GM18526 (cell line): ENCODE results near the gene PLEKHG3.

Experiments
- POLR2A ChIP-seq: IDR thresholded peaks from 3 replicates; pipeline ENCODE4 v1.6.1; 2011; ENCODE audit not compliant: insufficient read length; ENCODE audit errors: extremely low read depth

PLEKHG3 gene

DNA sequence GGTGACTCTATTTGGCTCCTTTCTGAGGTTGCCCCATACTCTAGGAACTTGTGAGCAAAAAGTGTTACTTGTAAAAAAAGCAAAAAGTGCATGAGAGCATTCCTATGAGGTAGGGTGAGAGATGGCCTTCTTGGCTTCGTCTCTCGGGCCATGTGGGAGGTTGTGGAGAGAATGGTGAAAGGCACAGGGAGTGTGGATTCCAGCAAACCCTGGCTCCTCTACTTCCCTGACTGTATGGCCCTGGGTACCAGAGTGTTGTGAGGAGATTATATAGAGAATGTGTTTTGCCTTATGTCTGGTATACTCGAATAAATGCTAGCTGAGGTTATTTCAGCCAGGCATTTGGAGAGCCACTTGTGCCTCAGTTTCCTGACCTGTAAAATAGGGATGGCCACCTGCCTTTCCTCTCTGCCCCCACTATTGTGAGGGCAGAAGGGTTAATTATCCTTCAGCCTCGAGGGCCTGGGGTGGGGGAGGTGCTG is 11.0 kb downstream of the PLEKHG3 start:
- TF ChIP-seq POLR2A = no peak

DNA sequence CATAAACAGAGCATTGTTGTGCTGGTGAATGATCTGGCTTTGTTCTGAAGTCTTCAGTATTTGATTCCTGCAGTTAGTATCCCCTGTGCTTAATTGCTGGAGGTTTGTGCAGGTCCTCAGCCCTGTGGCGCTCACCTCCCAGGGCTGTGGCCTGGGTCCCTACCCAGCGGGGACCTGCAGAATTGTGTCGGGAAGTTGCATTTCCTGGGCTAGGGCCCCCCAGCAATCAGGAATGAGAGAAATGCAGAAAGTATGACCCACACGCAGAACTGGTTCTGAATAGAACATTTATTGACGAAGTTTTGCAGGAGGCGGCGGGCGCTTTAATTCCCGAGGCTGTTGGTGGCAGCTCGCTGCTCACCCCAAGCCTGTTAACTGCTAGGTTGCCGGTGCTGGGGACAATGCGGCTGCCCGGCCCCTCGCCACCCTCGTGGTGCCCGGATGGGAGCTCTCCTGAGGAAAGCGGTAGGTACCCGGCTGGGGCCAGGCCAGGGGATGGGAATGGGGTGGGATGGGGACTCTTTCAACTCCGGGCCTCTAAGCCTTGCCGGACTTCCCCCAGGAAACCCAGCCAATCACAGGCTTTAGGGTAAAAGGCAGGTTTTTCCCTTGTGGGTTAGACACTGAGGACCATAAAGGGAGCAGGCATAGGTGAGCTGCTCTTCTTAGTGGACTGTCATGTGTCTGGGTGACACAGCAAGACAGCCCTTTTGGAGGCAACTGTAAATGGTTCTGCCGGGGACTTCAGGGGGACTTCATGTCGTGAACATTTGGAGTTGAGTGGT is 11.6 kb downstream of the PLEKHG3 start:
- no peak for TF ChIP-seq POLR2A

DNA sequence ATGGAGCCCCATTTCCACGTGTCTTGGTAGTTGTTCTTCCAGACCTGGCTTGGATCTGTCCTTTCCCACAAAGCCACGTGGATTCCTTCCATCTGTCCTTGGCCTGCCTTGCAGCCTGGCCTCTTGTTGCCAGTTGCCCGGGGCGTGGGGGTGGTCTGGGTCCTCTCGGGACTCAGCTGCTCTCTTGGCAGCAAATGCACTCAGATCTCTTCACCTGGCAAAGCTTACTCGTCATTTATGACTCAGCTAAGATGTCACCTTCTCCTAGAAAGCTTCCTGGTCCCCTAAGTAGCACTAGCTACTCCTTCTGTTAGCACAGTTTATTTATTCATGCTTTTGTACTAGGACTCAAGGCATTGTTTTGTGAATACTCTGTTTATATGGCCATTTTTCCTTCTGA is 13.6 kb downstream of the PLEKHG3 start:
- TF ChIP-seq POLR2A = no peak

GRCh38 chr14:64718762-64719161 is 14.5 kb downstream of the PLEKHG3 start:
- no peak for TF ChIP-seq POLR2A

DNA sequence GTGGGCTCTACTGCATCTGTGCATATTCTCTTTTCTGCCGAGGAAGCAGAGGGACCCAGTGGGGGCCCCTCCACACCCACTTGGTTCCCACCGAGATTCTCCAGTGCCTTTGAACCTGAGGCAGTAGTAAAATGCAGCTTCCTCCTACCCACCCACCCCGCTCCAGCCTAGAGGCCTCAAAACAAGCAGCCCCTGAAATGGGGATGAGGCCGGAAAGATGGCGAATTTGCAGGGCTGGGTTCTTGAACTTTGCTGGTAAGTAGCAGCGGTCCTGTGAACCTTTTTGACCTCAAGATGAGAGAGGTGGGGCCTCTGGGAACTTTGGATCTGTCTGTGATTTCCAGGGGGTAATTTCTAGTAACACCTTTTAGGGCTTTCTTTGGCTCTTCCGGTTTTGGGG is 15.4 kb downstream of the PLEKHG3 start:
- no peak for TF ChIP-seq POLR2A

DNA sequence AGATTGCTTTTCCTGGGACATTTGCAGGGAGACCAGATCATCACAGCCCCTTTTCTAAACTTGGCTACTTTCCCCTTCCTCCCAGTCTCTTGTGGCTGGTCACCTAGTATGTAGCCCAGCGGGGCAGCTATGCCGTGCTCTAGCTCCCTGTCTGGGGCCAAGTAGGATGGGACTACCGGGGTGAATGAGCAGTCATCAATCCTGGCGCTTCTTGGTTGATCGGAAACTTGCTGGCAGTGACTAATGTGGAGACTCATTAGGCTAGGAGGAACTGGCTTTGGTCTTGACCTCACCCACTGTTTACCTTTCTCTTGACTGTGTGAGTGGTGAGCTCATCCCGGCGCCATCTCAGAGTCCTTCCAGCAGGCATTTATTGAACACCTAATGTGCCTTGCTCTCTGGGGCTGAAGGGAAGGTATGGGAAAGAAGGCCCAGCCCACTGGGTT is 15.9 kb downstream of the PLEKHG3 start:
- no peak for TF ChIP-seq POLR2A

DNA sequence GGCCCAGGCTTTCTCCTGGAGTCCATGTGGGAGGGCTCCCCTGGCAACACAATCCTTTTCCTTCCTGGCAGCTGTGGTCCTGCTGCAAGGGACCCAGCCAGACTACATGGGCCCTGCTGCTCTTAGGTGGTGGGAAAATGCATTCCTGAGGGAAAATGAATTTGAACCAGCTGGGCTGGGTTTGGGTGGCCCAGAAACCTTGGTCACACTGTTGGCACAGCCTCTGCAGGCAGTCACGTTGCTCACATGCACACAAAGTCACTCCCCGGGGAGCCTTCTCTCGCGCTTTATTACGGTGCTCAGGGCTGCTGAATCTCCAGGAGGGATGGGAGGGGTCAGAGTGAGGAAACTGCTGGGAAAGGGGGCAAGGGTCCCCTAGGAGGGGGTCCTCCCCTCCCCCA is 17.2 kb downstream of the PLEKHG3 start:
- no peak for TF ChIP-seq POLR2A

GRCh38 chr14:64721899-64722298 is 17.7 kb downstream of the PLEKHG3 start:
- TF ChIP-seq POLR2A = no peak

GRCh38 chr14:64722842-64723447 is 18.7 kb downstream of the PLEKHG3 start:
- TF ChIP-seq POLR2A = no peak

- no peak for TF ChIP-seq POLR2A
Observed at GRCh38 chr14:64723691-64724577, 19.7 kb downstream of the PLEKHG3 start.

- TF ChIP-seq POLR2A = no peak
Observed at GRCh38 chr14:64724578-64724930, 20.3 kb downstream of the PLEKHG3 start.

DNA sequence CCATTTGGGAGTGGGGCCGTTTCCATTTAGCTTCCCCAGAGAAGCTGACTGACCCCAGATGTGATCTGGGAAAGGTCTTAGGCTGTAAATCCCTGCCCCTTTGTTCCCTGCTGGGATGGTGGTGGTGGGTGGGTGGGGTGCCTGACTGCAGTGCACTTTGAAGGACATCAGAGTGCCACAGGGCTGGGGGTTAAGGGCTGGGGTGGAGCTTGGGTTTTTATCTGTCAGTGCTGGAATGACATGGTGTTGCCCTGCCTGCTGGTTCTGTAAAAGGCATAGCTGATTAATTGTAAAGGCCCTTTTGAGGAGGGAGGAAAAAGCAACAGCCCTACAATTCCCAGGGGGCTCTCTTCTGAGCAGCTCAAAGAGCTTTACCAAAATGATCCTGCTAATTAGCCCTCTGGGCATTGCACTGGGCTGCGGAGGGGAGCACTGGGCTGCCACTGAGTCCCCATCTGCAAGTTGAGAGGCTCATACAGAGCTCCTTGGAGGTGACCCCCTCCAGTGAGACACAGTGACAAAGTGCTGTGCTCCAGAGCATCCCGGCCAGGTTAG is 21.1 kb downstream of the PLEKHG3 start:
- no peak for TF ChIP-seq POLR2A

DNA sequence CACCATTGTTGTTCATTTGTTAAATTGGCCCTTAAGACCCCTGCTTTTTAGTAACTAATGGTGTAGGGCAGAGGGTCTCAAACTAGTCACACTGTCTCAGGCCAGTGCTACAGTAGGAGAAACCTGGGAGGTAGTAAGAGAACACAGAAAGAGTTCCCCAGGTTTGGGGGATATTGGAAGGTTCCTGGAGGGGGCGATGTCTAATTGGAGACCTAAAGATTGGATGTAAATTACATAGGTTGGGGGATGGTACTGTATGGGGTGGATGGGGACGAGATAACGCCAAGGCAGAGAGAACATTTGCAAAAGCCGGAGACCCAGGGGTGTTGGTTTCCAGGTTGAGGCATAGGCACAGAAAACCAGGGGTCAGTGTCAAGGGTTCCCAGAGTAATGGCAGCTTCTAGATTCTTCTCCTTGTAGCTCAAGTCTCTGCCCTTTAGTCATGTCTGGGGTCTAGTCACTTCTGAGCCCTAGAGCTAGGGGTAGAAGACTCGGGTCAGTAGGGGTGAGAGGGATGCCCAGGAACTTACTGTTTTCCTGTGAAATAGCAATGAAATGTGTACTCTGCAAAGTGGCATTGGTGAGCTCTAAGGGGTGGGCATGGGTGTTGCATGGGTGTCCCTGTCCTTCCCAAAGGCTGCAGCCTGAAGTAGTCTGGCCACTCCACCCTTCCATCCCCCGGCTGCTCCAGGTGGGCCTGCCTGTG is 21.8 kb downstream of the PLEKHG3 start:
- no peak for TF ChIP-seq POLR2A

DNA sequence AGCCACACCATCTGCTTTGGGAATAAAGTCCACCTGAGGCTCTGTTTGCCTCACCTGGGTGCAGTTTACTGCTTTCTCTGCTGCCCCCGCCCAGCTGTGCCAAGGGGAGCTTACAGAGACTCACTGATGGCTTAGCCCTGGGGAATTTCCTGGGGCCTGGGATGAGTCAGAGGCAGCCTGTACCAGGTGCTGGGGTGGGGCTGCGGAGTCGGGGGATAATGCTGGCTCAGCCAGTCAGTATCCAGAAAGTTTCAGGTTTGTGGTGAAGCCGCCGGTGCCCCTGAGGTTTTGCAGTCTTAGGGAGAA is 22.3 kb downstream of the PLEKHG3 start:
- no peak for TF ChIP-seq POLR2A

GRCh38 chr14:64727551-64728071 is 23.4 kb downstream of the PLEKHG3 start:
- TF ChIP-seq POLR2A = no peak
